ENCODE measurements around the gene SREBF2.

DNA sequence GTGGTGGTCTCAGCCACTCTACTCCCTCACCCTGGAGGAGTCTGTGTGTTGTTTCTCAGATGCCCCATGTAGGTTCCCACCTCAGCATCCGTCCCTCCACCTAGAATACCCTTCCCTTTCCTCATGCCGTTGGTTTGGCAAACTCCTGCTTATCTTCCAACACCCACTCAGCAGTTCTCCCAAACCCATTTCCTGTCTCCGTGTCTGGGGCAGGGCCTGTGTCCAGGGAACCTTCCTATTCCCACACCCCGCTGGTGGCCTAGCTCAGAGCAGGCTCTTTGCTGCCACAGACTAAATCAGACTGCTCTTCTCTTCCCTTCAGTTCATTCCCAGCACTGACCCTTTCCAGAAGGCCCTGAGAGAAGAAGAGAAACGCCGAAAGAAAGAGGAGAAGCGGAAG is 7.5 kb upstream of the SREBF2 start:
- TF ChIP-seq FOXP2 (optimal IDR thresholded peaks at IDR 0.05; ENCODE audit: borderline replicate concordance, extremely low read depth, extremely low read length, insufficient read depth) = no peak
- TF ChIP-seq SIN3A (IDR thresholded peaks at IDR 0.05; ENCODE audit: borderline replicate concordance, insufficient read depth, low read length) = no peak
- TF ChIP-seq, protein P1, sequence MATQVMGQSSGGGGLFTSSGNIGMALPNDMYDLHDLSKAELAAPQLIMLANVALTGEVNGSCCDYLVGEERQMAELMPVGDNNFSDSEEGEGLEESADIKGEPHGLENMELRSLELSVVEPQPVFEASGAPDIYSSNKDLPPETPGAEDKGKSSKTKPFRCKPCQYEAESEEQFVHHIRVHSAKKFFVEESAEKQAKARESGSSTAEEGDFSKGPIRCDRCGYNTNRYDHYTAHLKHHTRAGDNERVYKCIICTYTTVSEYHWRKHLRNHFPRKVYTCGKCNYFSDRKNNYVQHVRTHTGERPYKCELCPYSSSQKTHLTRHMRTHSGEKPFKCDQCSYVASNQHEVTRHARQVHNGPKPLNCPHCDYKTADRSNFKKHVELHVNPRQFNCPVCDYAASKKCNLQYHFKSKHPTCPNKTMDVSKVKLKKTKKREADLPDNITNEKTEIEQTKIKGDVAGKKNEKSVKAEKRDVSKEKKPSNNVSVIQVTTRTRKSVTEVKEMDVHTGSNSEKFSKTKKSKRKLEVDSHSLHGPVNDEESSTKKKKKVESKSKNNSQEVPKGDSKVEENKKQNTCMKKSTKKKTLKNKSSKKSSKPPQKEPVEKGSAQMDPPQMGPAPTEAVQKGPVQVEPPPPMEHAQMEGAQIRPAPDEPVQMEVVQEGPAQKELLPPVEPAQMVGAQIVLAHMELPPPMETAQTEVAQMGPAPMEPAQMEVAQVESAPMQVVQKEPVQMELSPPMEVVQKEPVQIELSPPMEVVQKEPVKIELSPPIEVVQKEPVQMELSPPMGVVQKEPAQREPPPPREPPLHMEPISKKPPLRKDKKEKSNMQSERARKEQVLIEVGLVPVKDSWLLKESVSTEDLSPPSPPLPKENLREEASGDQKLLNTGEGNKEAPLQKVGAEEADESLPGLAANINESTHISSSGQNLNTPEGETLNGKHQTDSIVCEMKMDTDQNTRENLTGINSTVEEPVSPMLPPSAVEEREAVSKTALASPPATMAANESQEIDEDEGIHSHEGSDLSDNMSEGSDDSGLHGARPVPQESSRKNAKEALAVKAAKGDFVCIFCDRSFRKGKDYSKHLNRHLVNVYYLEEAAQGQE (IDR thresholded peaks at IDR 0.05; ENCODE audit: insufficient read depth in 1 of 2, low read depth in 2 of 2, low read length in 2 of 2) = no peak
- TF ChIP-seq POLR2AphosphoS5 (IDR thresholded peaks at IDR 0.05; ENCODE audit: low read depth, low read length) = no peak
- no peak for TF ChIP-seq TAF1 (IDR thresholded peaks at IDR 0.05; ENCODE audit: borderline replicate concordance, insufficient read depth, low read length)

All from PFSK-1 (cell line).